Transverse colon (tissue), 4 donors: ENCODE data around the gene ENDOG. TPM values are rescaled to one million over a fixed set of nuclear protein-coding genes. Genes with fewer than 3 reads are reported as not detected.

Source experiments
- DNase-seq: peaks from one replicate; pipeline ENCODE4 v3.0.0-alpha.2; 2019
- H3K27ac ChIP-seq, 4 donors: fragments of 200-600 bp; sonication (generic); 2 replicates each; pipeline ENCODE4 v1.5.1; 2016 to 2018; ENCODE audit warnings: inconsistent platforms in 4 of 4
- H3K27me3 ChIP-seq: fragments of 200-600 bp; sonication (generic); 2 replicates; pipeline ENCODE4 v1.5.1; 2017; ENCODE audit warnings: inconsistent platforms
- H3K36me3 ChIP-seq, 4 donors: fragments of 200-600 bp; sonication (generic); 2 replicates each; pipeline ENCODE4 v1.5.1; 2017 to 2019; ENCODE audit warnings: inconsistent platforms in 4 of 4
- H3K4me1 ChIP-seq, 4 donors: fragments of 200-600 bp; sonication (generic); 2 replicates each; pipeline ENCODE4 v1.5.1; 2017 to 2020; ENCODE audit warnings: inconsistent platforms in 4 of 4
- H3K4me3 ChIP-seq, 4 donors: fragments of 200-600 bp; sonication (generic); 1 replicate in 1 of 4; 2 replicates in 3 of 4; pipeline versions ENCODE4 v1.5.1 to v1.6.1; 2017 to 2019; ENCODE audit warnings: inconsistent platforms in 4 of 4
- H3K9me3 ChIP-seq, 2 donors: fragments of 200-600 bp; sonication (generic); 2 replicates each; pipeline ENCODE4 v1.5.1; 2017 to 2019; ENCODE audit warnings: inconsistent platforms in 2 of 2
- CTCF ChIP-seq, 5 experiments: fragments of 200-600 bp in 3 of 5; fragments of 450-650 bp in 2 of 5; sonication (generic) in 3 of 5; IDR thresholded peaks; 1 replicate in 2 of 5; 2 replicates in 3 of 5; pipeline ENCODE4 v1.5.1; 2016 to 2017; ENCODE audit warnings: antibody characterized with exemption in 5 of 5, inconsistent platforms in 3 of 5, mild to moderate bottlenecking in 2 of 5, moderate library complexity in 1 of 5
- EP300 ChIP-seq: sonication (generic); formaldehyde crosslinking; IDR thresholded peaks from one replicate; pipeline ENCODE4 v1.6.1; 2017; ENCODE audit warnings: antibody characterized with exemption, low read depth
- POLR2A ChIP-seq: fragments of 450-650 bp; IDR thresholded peaks from one replicate; pipeline ENCODE4 v1.6.1; 2016; ENCODE audit warnings: antibody characterized with exemption, mild to moderate bottlenecking, moderate library complexity
- POLR2AphosphoS5 ChIP-seq, 3 donors: sonication (generic); formaldehyde crosslinking; IDR thresholded peaks; one replicate each; pipeline ENCODE4 v1.6.1; 2016; ENCODE audit warnings: antibody characterized with exemption in 3 of 3
- WGBS, 2 donors: methylation state at CpG; one replicate each; pipeline ENCODE4 v1.1.5; 2018; ENCODE audit warnings: low coverage in 1 of 2; 5-methylcytosine and 5-hydroxymethylcytosine counted together
- in situ Hi-C, 4 donors: fragments of 200-750 bp; cut with MboI; loops; one replicate each; pipeline versions ENCODE4 v1.15.0 to v1.15.1; 2017; ENCODE audit warnings: low sequenced_read_pairs in 3 of 4, low pct_ligation_motif_present in 1 of 4, low pct_unique_long_range_greater_than_20kb in 1 of 4
- intact Hi-C: fragments of 100-400 bp; cut with DNase I; formaldehyde crosslinking; loops from one replicate; pipeline ENCODE4 v1.15.1; 2023; ENCODE audit warnings: low total_unique reads
- total RNA-seq, 4 donors: library from RNA; depleted of rRNA; stranded (reverse); fragments of >200 nt; gene quantifications; one replicate each; pipeline ENCODE4 v1.1.0, GENCODE V29; 2016

Gene ENDOG
- total RNA-seq, 4 donors from 2014 or later, result 29.7 to 83.0 (median 52.8) TPM

- intact Hi-C loops (no loop called here), in situ Hi-C loops (no loop called here)
- DNase-seq, result no peak
- 96% methylated on average over 25 of the region's 28 CpGs; no CpG with 5 or more reads in 1 of the 2 donors for WGBS, 2 donors
- no peaks in the 10 kb centered on the region for H3K27me3 ChIP-seq
- H3K27ac ChIP-seq, result no peak overlapping the region
- no peaks in the 10 kb centered on the region for H3K4me1 ChIP-seq
- no peaks in the 10 kb centered on the region for H3K9me3 ChIP-seq
- no peak for TF ChIP-seq EP300
- no peaks in the 10 kb centered on the region for H3K36me3 ChIP-seq
- no peak overlapping the region for H3K4me3 ChIP-seq
These were observed 17.2 kb downstream of the ENDOG start for GRCh38 chr9:128835246-128836210.

- H3K4me1 ChIP-seq, result no peaks in the 10 kb centered on the region
- no peak overlapping the region for H3K4me3 ChIP-seq
- intact Hi-C loops (no loop called here), in situ Hi-C loops (no loop called here)
- no peak overlapping the region for H3K27ac ChIP-seq
- no peaks in the 10 kb centered on the region for H3K27me3 ChIP-seq
- no peaks in the 10 kb centered on the region for H3K36me3 ChIP-seq
- no peak for DNase-seq
- H3K9me3 ChIP-seq, result no peaks in the 10 kb centered on the region
- 93% methylated on average over 12 of the region's 14 CpGs; no CpG with 5 or more reads in 1 of the 2 donors for WGBS, 2 donors
- TF ChIP-seq EP300 (no peak), POLR2A (no peak), POLR2AphosphoS5 (IDR thresholded peaks at IDR 0.05) (no peak)
These were observed 18.3 kb downstream of the ENDOG start for GRCh38 chr9:128836509-128837145.

GRCh38 chr9:128838338-128838737 lies 20.0 kb downstream of the ENDOG start:
- Histone ChIP-seq H3K4me1 (no peaks in the 10 kb centered on the region), H3K4me3 (no peak overlapping the region), H3K36me3 (no peaks in the 10 kb centered on the region), H3K27ac (no peak overlapping the region), H3K27me3 (no peaks in the 10 kb centered on the region), H3K9me3 (no peaks in the 10 kb centered on the region)
- intact Hi-C loops, result no loop called here
- no peak for DNase-seq
- 53% methylated on average over 3 of the region's 3 CpGs; no CpG with 5 or more reads in 1 of the 2 donors for WGBS, 2 donors
- in situ Hi-C loops, result no loop called here
- no peak for TF ChIP-seq EP300
- no peak for TF ChIP-seq POLR2A
- no peak for TF ChIP-seq CTCF (IDR thresholded peaks at IDR 0.05)
- no peak for TF ChIP-seq POLR2AphosphoS5 (IDR thresholded peaks at IDR 0.05)

GRCh38 chr9:128840524-128840923 lies 22.2 kb downstream of the ENDOG start:
- no peaks in the 10 kb centered on the region for H3K9me3 ChIP-seq
- no peak overlapping the region for H3K4me3 ChIP-seq
- no peak for DNase-seq
- no peaks in the 10 kb centered on the region for H3K4me1 ChIP-seq
- TF ChIP-seq CTCF (IDR thresholded peaks at IDR 0.05) (no peak), POLR2A (no peak), EP300 (no peak), POLR2AphosphoS5 (IDR thresholded peaks at IDR 0.05) (no peak)
- in situ Hi-C loops (no loop called here), intact Hi-C loops (loop anchor here (5.0 kb wide), 1 partner anchor 152 kb away; no protein-coding TSS in a partner anchor)
- WGBS, 2 donors, result 100% methylated on average over 1 of the region's 1 CpG
- no peak overlapping the region for H3K27ac ChIP-seq
- no peaks in the 10 kb centered on the region for H3K36me3 ChIP-seq
- no peaks in the 10 kb centered on the region for H3K27me3 ChIP-seq
